ENCODE measurements around the gene PLEKHA1.

DNA sequence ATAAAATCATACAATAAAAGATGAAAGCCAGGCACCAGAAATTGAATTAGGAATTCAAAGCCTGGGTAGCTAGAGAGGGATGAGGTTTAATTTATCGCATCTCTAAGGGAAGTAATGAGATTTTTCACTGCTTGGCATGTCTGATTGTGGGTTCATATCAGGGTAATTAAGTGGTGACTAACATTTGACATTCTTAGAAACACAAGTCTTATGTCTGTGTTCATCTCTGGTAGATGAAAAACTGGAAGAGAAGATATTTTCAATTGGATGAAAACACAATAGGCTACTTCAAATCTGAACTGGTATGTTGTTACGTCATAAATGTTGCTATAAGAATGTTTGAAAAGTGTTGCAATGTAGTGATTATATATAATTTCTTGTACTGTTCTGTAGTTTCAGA is 43.2 kb downstream of the PLEKHA1 start:
- TF ChIP-seq, protein P1, sequence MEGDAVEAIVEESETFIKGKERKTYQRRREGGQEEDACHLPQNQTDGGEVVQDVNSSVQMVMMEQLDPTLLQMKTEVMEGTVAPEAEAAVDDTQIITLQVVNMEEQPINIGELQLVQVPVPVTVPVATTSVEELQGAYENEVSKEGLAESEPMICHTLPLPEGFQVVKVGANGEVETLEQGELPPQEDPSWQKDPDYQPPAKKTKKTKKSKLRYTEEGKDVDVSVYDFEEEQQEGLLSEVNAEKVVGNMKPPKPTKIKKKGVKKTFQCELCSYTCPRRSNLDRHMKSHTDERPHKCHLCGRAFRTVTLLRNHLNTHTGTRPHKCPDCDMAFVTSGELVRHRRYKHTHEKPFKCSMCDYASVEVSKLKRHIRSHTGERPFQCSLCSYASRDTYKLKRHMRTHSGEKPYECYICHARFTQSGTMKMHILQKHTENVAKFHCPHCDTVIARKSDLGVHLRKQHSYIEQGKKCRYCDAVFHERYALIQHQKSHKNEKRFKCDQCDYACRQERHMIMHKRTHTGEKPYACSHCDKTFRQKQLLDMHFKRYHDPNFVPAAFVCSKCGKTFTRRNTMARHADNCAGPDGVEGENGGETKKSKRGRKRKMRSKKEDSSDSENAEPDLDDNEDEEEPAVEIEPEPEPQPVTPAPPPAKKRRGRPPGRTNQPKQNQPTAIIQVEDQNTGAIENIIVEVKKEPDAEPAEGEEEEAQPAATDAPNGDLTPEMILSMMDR (IDR thresholded peaks at IDR 0.05), result no peak
- no peak for TF ChIP-seq POLR2A (IDR thresholded peaks at IDR 0.05)

All from tibial nerve (tissue), 3 donors.